OCI-LY7 (cell line): ENCODE data around the gene SLC41A1.

ENCODE experiments used
- EZH2phosphoT487 ChIP-seq: fragments of 200-600 bp; sonication (generic); IDR thresholded peaks from 2 replicates; pipeline ENCODE4 v1.6.1; 2018; ENCODE audit warnings: low read depth, borderline replicate concordance, mild to moderate bottlenecking, mixed run types, antibody characterized with exemption, low read length, moderate library complexity, mixed read lengths
- TF ChIP-seq, protein P1 (sequence below): fragments of 200-600 bp; sonication (generic); conservative IDR thresholded peaks from 2 replicates; pipeline ENCODE4 v1.5.1; 2014; ENCODE audit warnings: mild to moderate bottlenecking, antibody characterized with exemption, low read length, moderate library complexity, mixed read lengths

DNA sequence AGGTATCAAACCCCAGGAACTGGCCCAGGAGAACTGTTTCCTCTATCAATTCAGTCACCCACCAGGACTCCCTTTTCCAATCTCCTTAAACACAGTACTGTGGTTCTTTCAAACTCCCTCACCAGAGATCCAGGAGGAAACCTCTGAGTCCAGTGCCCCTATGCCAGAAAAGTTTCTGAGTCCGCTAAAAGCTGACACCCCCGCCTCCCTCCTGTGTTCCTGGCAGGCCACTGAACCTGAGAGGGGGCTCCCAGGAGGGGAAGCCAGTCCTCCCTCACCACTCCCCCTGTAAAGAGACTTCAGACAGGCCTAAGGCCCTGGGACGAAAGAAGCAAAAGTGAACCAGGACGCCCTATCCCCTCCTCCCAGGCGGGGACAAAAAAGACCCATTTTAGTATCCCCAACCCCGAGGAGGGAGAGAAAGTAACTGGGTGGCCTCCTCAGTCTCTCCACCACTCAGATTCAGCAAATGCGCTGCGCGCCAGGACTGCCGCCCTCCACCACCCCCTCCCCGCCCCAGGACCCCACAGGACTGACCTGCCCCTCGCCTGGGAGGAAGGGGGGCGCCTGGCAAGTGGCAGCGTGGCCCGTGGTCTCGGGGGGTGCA, 624 bp downstream of the SLC41A1 start:
- TF ChIP-seq, protein P1, sequence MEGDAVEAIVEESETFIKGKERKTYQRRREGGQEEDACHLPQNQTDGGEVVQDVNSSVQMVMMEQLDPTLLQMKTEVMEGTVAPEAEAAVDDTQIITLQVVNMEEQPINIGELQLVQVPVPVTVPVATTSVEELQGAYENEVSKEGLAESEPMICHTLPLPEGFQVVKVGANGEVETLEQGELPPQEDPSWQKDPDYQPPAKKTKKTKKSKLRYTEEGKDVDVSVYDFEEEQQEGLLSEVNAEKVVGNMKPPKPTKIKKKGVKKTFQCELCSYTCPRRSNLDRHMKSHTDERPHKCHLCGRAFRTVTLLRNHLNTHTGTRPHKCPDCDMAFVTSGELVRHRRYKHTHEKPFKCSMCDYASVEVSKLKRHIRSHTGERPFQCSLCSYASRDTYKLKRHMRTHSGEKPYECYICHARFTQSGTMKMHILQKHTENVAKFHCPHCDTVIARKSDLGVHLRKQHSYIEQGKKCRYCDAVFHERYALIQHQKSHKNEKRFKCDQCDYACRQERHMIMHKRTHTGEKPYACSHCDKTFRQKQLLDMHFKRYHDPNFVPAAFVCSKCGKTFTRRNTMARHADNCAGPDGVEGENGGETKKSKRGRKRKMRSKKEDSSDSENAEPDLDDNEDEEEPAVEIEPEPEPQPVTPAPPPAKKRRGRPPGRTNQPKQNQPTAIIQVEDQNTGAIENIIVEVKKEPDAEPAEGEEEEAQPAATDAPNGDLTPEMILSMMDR, result no peak
- TF ChIP-seq EZH2phosphoT487, result no peak
